Measurements from ENCODE around the gene ALPG. TPM values are rescaled to one million over a fixed set of nuclear protein-coding genes. Genes with fewer than 3 reads are reported as not detected.
A peak's percentile ranks its signal among the peaks of the same experiment; 100 is the strongest.

The ALPG gene
- total RNA-seq, 3 donors from 2014 or later, result not detected

GRCh38 chr2:232410238-232410900 is 3.7 kb downstream of the ALPG start:
- Histone ChIP-seq H3K4me1 (no peaks in the 10 kb centered on the region), H3K27ac (no peak overlapping the region), H3K27me3 (peaks cover 0 to 24% of the 10 kb centered on the region in 2 donors), H3K4me3 (no peak overlapping the region), H3K36me3 (no peaks in the 10 kb centered on the region), H3K9me3 (no peaks in the 10 kb centered on the region)
- no peak for TF ChIP-seq POLR2A (IDR thresholded peaks at IDR 0.05)
- TF ChIP-seq CTCF (IDR thresholded peaks at IDR 0.05), result no peak
- TF ChIP-seq POLR2AphosphoS5 (IDR thresholded peaks at IDR 0.05), result no peak
- DNase-seq (ENCODE audit: low spot score in 2 of 2), result no peak
- intact Hi-C loops (cut with DNase I; ENCODE audit: low total_unique reads), result no loop called here

GRCh38 chr2:232411901-232412629 is 5.4 kb downstream of the ALPG start:
- Histone ChIP-seq H3K27ac (no peak overlapping the region), H3K4me1 (no peaks in the 10 kb centered on the region), H3K27me3 (peaks cover 0 to 41% of the 10 kb centered on the region in 2 donors), H3K4me3 (no peak overlapping the region), H3K9me3 (no peaks in the 10 kb centered on the region), H3K36me3 (no peaks in the 10 kb centered on the region)
- intact Hi-C loops (cut with DNase I; ENCODE audit: low total_unique reads), result no loop called here
- no peak for DNase-seq (ENCODE audit: low spot score in 2 of 2)
- TF ChIP-seq POLR2A (IDR thresholded peaks at IDR 0.05), result no peak
- TF ChIP-seq POLR2AphosphoS5 (IDR thresholded peaks at IDR 0.05), result no peak
- TF ChIP-seq CTCF (IDR thresholded peaks at IDR 0.05), result no peak

GRCh38 chr2:232412986-232413385 is 6.3 kb downstream of the ALPG start:
- Histone ChIP-seq H3K27me3 (peaks cover 0 to 50% of the 10 kb centered on the region in 2 donors), H3K4me1 (no peaks in the 10 kb centered on the region), H3K4me3 (no peak overlapping the region), H3K27ac (no peak overlapping the region), H3K36me3 (no peaks in the 10 kb centered on the region), H3K9me3 (no peaks in the 10 kb centered on the region)
- TF ChIP-seq POLR2A (IDR thresholded peaks at IDR 0.05), result no peak
- no peak for TF ChIP-seq POLR2AphosphoS5 (IDR thresholded peaks at IDR 0.05)
- no peak for TF ChIP-seq CTCF (IDR thresholded peaks at IDR 0.05)
- intact Hi-C loops (cut with DNase I; ENCODE audit: low total_unique reads), result no loop called here
- DNase-seq (ENCODE audit: low spot score in 2 of 2), result no peak

- TF ChIP-seq POLR2A (IDR thresholded peaks at IDR 0.05), result no peak
- TF ChIP-seq CTCF (IDR thresholded peaks at IDR 0.05), result no peak
- TF ChIP-seq POLR2AphosphoS5 (IDR thresholded peaks at IDR 0.05), result no peak
- no peak overlapping the region for H3K27ac ChIP-seq
- intact Hi-C loops (cut with DNase I; ENCODE audit: low total_unique reads), result no loop called here
- no peaks in the 10 kb centered on the region for H3K9me3 ChIP-seq
- no peak overlapping the region for H3K4me3 ChIP-seq
- peaks cover 10 to 63% of the 10 kb centered on the region in 2 donors for H3K27me3 ChIP-seq
- H3K4me1 ChIP-seq, result peaks cover 0 to 17% of the 10 kb centered on the region in 2 donors
- DNase-seq (ENCODE audit: low spot score in 2 of 2), result peak in 1 of 2 donors; percentile 22
- H3K36me3 ChIP-seq, result no peaks in the 10 kb centered on the region
These were observed 8.6 kb downstream of the ALPG start for GRCh38 chr2:232415138-232415690.

Measured in breast epithelium (tissue), 4 donors.